ENCODE measurements around the gene ANKRD39. TPM values are rescaled to one million over a fixed set of nuclear protein-coding genes. Genes with fewer than 3 reads are reported as not detected.

The ANKRD39 gene
- total RNA-seq, 1 experiment from 2014 or later = 24.4 TPM

- peaks cover 11% of the 10 kb centered on the region; the same call in 1 of the 2 replicates for H3K36me3 ChIP-seq (ENCODE audit: control insufficient read depth, insufficient read depth, low read length)
- ChIA-PET POLR2A (no interaction called here), CTCF (no interaction called here)
- BruUV-seq (replicated peaks) = no TSS peak
- DNase-seq (ENCODE audit: low read depth, low spot score) = no peak
- intact Hi-C loops (cut with micrococcal nuclease; ENCODE audit: unreplicated experiment) = no loop called here
- no peaks in the 10 kb centered on the region for H3K27me3 ChIP-seq (ENCODE audit: control insufficient read depth, insufficient read depth, low read length)
- ATAC-seq = no peak
- TF ChIP-seq POLR2AphosphoS5 (IDR thresholded peaks at IDR 0.05; ENCODE audit: low read depth, low read length) = no peak
- TF ChIP-seq TCF7L2 (IDR thresholded peaks at IDR 0.05; ENCODE audit: low read depth, low read length) = no peak
- no peak for TF ChIP-seq SIN3A (IDR thresholded peaks at IDR 0.05; ENCODE audit: borderline replicate concordance, insufficient read depth, low read depth, low read length)
- no peak for TF ChIP-seq REST (IDR thresholded peaks at IDR 0.05; ENCODE audit: insufficient read depth in 1 of 2, low read depth in 2 of 2, low read length in 1 of 2)
- TF ChIP-seq CTCF (IDR thresholded peaks at IDR 0.05) = no peak
- no peak overlapping the region for H3K4me3 ChIP-seq (ENCODE audit: low read depth in 2 of 2, low read length in 2 of 2)
- H3K9me3 ChIP-seq (ENCODE audit: control insufficient read depth, insufficient read depth, low read depth, low read length) = no peaks in the 10 kb centered on the region
- in situ Hi-C loops (cut with HindIII; ENCODE audit: low pct_unique_long_range_greater_than_20kb, low sequenced_read_pairs) = no loop called here
- peaks cover 9% of the 10 kb centered on the region for H3K4me1 ChIP-seq (ENCODE audit: control insufficient read depth, insufficient read depth, low read length)
- H3K27ac ChIP-seq (ENCODE audit: low read length) = no peak overlapping the region
These were observed 7.8 kb upstream of the ANKRD39 start for GRCh38 chr2:96865654-96866053.

- in situ Hi-C loops (cut with HindIII; ENCODE audit: low pct_unique_long_range_greater_than_20kb, low sequenced_read_pairs) = no loop called here
- TF ChIP-seq CTCF (IDR thresholded peaks at IDR 0.05) (no peak), POLR2AphosphoS5 (IDR thresholded peaks at IDR 0.05; ENCODE audit: low read depth, low read length) (no peak), TCF7L2 (IDR thresholded peaks at IDR 0.05; ENCODE audit: low read depth, low read length) (no peak), SIN3A (IDR thresholded peaks at IDR 0.05; ENCODE audit: borderline replicate concordance, insufficient read depth, low read depth, low read length) (no peak), REST (IDR thresholded peaks at IDR 0.05; ENCODE audit: insufficient read depth in 1 of 2, low read depth in 2 of 2, low read length in 1 of 2) (no peak)
- BruUV-seq (replicated peaks) = no TSS peak
These were observed 6.7 kb upstream of the ANKRD39 start for GRCh38 chr2:96864343-96865091.

More at GRCh38 chr2:96864343-96865091, 6.7 kb upstream of the ANKRD39 start:
- Histone ChIP-seq H3K4me3 (ENCODE audit: low read depth in 2 of 2, low read length in 2 of 2) (no peak overlapping the region), H3K36me3 (ENCODE audit: control insufficient read depth, insufficient read depth, low read length) (peaks cover 11% of the 10 kb centered on the region; the same call in 1 of the 2 replicates), H3K27ac (ENCODE audit: low read length) (no peak overlapping the region), H3K4me1 (ENCODE audit: control insufficient read depth, insufficient read depth, low read length) (peaks cover 7% of the 10 kb centered on the region), H3K27me3 (ENCODE audit: control insufficient read depth, insufficient read depth, low read length) (no peaks in the 10 kb centered on the region), H3K9me3 (ENCODE audit: control insufficient read depth, insufficient read depth, low read depth, low read length) (no peaks in the 10 kb centered on the region)
- POLR2A ChIA-PET = no interaction called here
- CTCF ChIA-PET = interaction anchor here (0.7 kb wide), 1 partner anchor 19 kb away, joined by 3 read pairs; no protein-coding TSS in a partner anchor
- intact Hi-C loops (cut with micrococcal nuclease; ENCODE audit: unreplicated experiment) = no loop called here
- no peak for DNase-seq (ENCODE audit: low read depth, low spot score)
- no peak for ATAC-seq
